CD1c-positive myeloid dendritic cell (primary cell): Measurements from ENCODE around the gene TBC1D2B.
A peak's percentile ranks its signal among the peaks of the same experiment; 100 is the strongest.

Experiments
- DNase-seq: peaks from one replicate; pipeline ENCODE4 v3.0.0-alpha.2; 2016; ENCODE audit errors: extremely low spot score

Gene TBC1D2B

GRCh38 chr15:78054966-78055365, 22.5 kb downstream of the TBC1D2B start:
- no peak for DNase-seq

- DNase-seq = no peak
Observed at GRCh38 chr15:78054518-78054917, 23.0 kb downstream of the TBC1D2B start.

GRCh38 chr15:78052545-78052944, 25.0 kb downstream of the TBC1D2B start:
- DNase-seq = no peak

GRCh38 chr15:78052001-78052401, 25.5 kb downstream of the TBC1D2B start:
- DNase-seq = no peak

GRCh38 chr15:78051596-78051995, 25.9 kb downstream of the TBC1D2B start:
- DNase-seq = no peak

- DNase-seq = no peak
Observed at GRCh38 chr15:78050826-78051225, 26.7 kb downstream of the TBC1D2B start.

GRCh38 chr15:78050441-78050809, 27.1 kb downstream of the TBC1D2B start:
- DNase-seq = no peak

- peak; percentile 78 for DNase-seq
Observed at GRCh38 chr15:78049691-78050440, 27.6 kb downstream of the TBC1D2B start.

GRCh38 chr15:78048628-78048920, 28.9 kb downstream of the TBC1D2B start:
- DNase-seq = no peak

GRCh38 chr15:78047761-78048627, 29.5 kb downstream of the TBC1D2B start:
- peak; percentile 84 for DNase-seq

- DNase-seq = peak; percentile 87
Observed at GRCh38 chr15:78046796-78047341, 30.6 kb downstream of the TBC1D2B start.

GRCh38 chr15:78045189-78045588, 32.3 kb downstream of the TBC1D2B start:
- DNase-seq = no peak

GRCh38 chr15:78044407-78045155, 32.9 kb downstream of the TBC1D2B start:
- DNase-seq = peak; percentile 62

- no peak for DNase-seq
Observed at GRCh38 chr15:78041946-78042345, 35.6 kb downstream of the TBC1D2B start.

GRCh38 chr15:78040653-78041244, 36.8 kb downstream of the TBC1D2B start:
- DNase-seq = peak; percentile 61

- no peak for DNase-seq
Observed at GRCh38 chr15:78038585-78039247, 38.8 kb downstream of the TBC1D2B start.

- DNase-seq = no peak
Observed at GRCh38 chr15:78037779-78038305, 39.7 kb downstream of the TBC1D2B start.

- no peak for DNase-seq
Observed at GRCh38 chr15:78037328-78037727, 40.2 kb downstream of the TBC1D2B start.

GRCh38 chr15:78035861-78036476, 41.5 kb downstream of the TBC1D2B start:
- DNase-seq = no peak

GRCh38 chr15:78035321-78035751, 42.2 kb downstream of the TBC1D2B start:
- peak; percentile 38 for DNase-seq
